ENCODE results near the gene LSM4. TPM values are rescaled to one million over a fixed set of nuclear protein-coding genes. Genes with fewer than 3 reads are reported as not detected.

Gene LSM4
- total and polyA plus RNA-seq, 2 donors (not counting 3 experiments of a cell fraction or from before 2014, with no cell fraction given) = 118 to 119 TPM

DNA sequence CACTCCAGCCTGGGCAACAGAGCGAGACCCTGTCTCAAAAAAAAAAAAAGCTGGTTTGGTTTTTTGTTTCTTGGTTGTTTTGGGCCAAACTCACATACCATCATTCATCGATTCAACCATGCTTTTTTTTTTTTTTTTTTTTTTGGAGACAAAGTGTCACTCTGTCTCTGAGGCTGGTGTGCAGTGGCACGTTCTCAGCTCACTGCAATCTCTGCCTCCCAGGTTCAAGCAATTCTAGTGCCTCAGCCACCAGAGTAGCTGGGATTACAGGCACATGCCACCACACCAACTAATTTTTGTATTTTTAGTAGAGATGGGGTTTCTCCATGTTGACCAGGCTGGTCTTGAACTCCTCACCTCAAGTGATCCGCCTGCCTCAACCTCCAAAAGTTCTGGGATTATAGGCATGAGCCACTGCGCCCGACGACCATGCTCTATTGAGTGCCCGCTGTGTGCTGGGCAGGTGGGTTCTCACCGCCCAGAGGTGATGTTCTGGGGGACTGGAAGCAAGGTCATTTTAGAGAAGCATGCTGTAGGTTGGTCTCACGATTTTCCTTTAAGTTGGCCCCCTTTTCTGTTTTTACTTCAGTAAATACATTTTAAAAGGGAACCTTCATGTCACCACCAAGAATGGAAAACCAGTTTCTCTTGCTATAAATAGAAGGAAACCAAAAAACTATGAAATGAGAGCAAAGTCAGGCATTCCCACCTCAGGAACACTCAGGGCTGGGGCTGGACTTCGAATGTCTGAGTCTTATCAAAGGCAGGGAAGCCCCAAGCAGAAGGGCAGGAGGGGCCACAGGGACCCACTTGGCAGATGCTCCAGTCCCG is 33.2 kb downstream of the LSM4 start:
- FAIRE-seq (no peak), DNase-seq (ENCODE audit: low read depth, low spot score) (no peak)
- BruUV-seq (replicated peaks) = no TSS peak
- H3K4me3 ChIP-seq (replicated peaks in 1 of 3; ENCODE audit: insufficient read depth in 1 of 3, low read depth in 1 of 3, low read length in 3 of 3) = no peak overlapping the region
- H3K4me1 ChIP-seq (ENCODE audit: control insufficient read depth, extremely low read depth, insufficient read depth, low read length) = peaks cover 16% of the 10 kb centered on the region
- no peak overlapping the region for H3K9ac ChIP-seq (replicated peaks; ENCODE audit: extremely low read depth, insufficient read depth, low read length)
- intact Hi-C loops (cut with micrococcal nuclease) = no loop called here
- no peaks in the 10 kb centered on the region for H4K20me1 ChIP-seq (replicated peaks; ENCODE audit: control insufficient read depth, extremely low read depth, insufficient read depth, low read length)
- ChIA-PET POLR2A (interaction anchor here (0.6 to 0.7 kb wide), 3 partner anchors 39 to 1655 kb away, joined by 5 to 17 read pairs (median 5); no protein-coding TSS in a partner anchor), CTCF (interaction anchor here (0.7 to 1.6 kb wide), 3 partner anchors 10 to 34 kb away, joined by 3 to 11 read pairs (median 4); no protein-coding TSS in a partner anchor)
- no peak overlapping the region for H2AFZ ChIP-seq (ENCODE audit: low read depth, low read length)
- H3K36me3 ChIP-seq (ENCODE audit: control insufficient read depth in 2 of 2, extremely low read depth in 1 of 2, insufficient read depth in 2 of 2, low read length in 2 of 2) = no peaks in the 10 kb centered on the region
- TF ChIP-seq FOS (IDR thresholded peaks at IDR 0.05; ENCODE audit: borderline replicate concordance, insufficient read depth, low read length) (no peak), POLR2A (IDR thresholded peaks at IDR 0.05; ENCODE audit: low read depth, low read length) (no peak), JUN (IDR thresholded peaks at IDR 0.05; ENCODE audit: borderline replicate concordance, insufficient read depth, insufficient read length, low read depth) (no peak), EZH2 (IDR thresholded peaks at IDR 0.05; ENCODE audit: borderline replicate concordance, low read depth, low read length, severe bottlenecking) (no peak), CTCF (IDR thresholded peaks at IDR 0.05; ENCODE audit: extremely low read depth in 1 of 2, insufficient read depth in 1 of 2, low read depth in 1 of 2, low read length in 2 of 2) (no peak), POLR2AphosphoS5 (IDR thresholded peaks at IDR 0.05; ENCODE audit: insufficient read depth, low read depth, low read length) (no peak), MYC (IDR thresholded peaks at IDR 0.05; ENCODE audit: low read depth, low read length) (no peak), GATA2 (IDR thresholded peaks at IDR 0.05; ENCODE audit: insufficient read depth, insufficient read length, low read depth, low read length) (no peak)
- TF ChIP-seq, protein P1, sequence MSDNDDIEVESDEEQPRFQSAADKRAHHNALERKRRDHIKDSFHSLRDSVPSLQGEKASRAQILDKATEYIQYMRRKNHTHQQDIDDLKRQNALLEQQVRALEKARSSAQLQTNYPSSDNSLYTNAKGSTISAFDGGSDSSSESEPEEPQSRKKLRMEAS (IDR thresholded peaks at IDR 0.05; ENCODE audit: insufficient read depth, insufficient read length) = no peak
- H3K4me2 ChIP-seq (ENCODE audit: insufficient read depth, low read length) = no peak overlapping the region
- no peak overlapping the region for H3K27ac ChIP-seq (ENCODE audit: insufficient read depth, low read depth, low read length)
- H3K27me3 ChIP-seq (ENCODE audit: control insufficient read depth in 2 of 2, insufficient read depth in 2 of 2, low read length in 2 of 2) = no peaks in the 10 kb centered on the region
- no peaks in the 10 kb centered on the region for H3K9me1 ChIP-seq (replicated peaks; ENCODE audit: control insufficient read depth, extremely low read depth, insufficient read depth, low read length)
- dilution Hi-C loops (cut with MboI; ENCODE audit: extremely low pct_ligation_motif_present, low sequenced_read_pairs) = no loop called here
- H3K9me3 ChIP-seq (replicated peaks; ENCODE audit: control insufficient read depth, insufficient read depth, low read length) = no peaks in the 10 kb centered on the region
- no peaks in the 10 kb centered on the region for H3K79me2 ChIP-seq (ENCODE audit: control insufficient read depth, insufficient read depth, low read length)
